Measurements from ENCODE around the gene PDE6G. TPM values are rescaled to one million over a fixed set of nuclear protein-coding genes. Genes with fewer than 3 reads are reported as not detected.
"Not testable (repeated sequence)": the region's sequence is repeated elsewhere in the genome, so short reads cannot be mapped to it uniquely, and the experiment has no call there.

PDE6G gene
- polyA plus RNA-seq, 5 donors: 4.1 to 9.0 (median 5.0) TPM

DNA sequence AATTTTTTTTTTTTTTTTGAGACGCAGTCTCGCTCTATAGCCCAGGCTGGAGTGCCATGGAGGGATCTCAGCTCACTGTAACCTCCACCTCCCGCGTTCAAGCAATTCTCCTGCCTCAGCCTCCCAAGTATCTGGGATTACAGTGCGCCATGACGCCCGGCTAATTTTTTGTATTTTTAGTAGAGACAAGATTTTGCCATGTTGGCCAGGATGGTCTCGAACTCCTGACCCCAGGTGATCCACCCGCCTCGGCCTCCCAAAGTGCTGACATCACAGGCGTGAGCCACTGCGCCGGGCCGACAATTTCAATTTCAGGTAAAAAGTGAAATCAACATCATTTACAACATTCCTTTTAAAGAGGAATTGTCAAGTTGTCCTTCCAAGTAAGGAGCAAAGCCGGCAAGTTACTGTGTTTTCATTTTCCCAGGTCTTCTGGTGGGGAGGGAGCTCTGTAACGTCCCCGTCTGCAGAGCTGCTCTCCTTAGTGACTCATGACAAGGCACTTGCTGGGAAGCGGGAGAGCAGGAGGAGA is 20.3 kb downstream of the PDE6G start:
- DNase-seq: no peak

- DNase-seq: no peak
Measured at GRCh38 chr17:81635431-81635830, 20.9 kb downstream of the PDE6G start.

- no peak for DNase-seq
Measured at GRCh38 chr17:81631482-81631881, 24.9 kb downstream of the PDE6G start.

GRCh38 chr17:81630274-81630673 is 26.1 kb downstream of the PDE6G start:
- DNase-seq: no peak

- peak; percentile 73 to 81 for DNase-seq
Measured at GRCh38 chr17:81621494-81622130, 34.7 kb downstream of the PDE6G start.

GRCh38 chr17:81618307-81618706 is 38.0 kb downstream of the PDE6G start:
- DNase-seq: not testable (repeated sequence)

GRCh38 chr17:81616877-81617276 is 39.5 kb downstream of the PDE6G start:
- no peak for DNase-seq

DNA sequence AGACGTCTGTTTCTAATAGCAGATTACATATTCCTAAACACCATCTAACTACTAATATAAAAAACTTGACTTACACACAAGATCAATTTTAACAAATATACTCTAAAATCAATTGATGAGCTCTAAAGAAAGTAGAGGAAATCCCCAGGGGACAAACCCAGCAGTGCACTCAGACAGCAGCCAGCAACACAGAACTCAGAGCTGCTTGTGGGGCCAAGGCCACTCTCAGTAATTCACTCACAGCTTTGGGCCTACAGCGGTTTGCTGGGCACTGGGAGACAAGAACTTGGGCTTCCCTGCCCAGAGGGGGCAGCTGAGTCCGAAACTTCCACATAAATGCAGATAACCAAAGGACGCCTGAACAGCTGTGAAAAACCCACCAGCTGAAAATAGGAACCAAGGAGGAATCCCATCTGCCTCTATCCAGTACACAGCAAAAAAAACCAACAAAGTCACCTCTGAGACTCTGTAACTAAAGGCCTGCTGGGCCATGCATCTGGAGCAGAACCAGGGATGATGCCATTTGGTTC is 40.9 kb downstream of the PDE6G start:
- DNase-seq: no peak

DNA sequence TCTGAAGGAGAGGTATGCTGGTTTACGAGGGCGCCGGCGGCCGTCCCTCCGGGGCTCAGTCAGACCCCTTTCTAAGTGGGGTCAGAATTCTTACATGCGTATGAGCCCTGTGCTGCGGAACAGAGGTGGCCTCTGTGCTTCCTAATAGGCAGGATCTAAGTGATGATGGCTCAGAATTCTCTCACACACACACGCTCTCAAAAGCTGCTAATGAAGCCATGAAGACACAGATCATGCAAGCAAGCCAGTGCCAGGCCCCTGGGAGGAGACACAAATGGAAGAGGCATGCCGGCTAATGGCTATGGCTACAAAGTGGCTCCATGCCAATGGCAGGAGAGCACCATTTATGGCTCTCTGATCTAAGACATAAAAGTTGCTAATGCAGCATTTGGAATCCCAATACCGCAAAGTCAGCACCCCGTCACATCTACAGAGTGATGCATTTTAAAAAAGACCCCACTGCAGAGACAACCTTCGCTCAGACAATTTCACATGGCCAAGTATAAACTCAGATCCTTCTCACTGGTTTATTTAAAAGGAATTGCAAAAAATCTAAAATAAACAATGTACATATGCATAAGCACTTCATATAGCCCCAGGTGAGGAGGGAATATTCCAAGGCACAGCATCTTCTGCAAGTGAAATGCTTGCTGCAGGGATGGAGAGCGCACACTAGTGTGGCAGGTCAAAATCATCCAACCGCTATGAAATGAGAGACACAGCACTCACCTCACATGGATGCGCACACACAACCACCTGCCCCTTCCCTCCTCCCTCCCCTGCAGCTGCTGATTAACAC is 44.0 kb downstream of the PDE6G start:
- no peak for DNase-seq

DNA sequence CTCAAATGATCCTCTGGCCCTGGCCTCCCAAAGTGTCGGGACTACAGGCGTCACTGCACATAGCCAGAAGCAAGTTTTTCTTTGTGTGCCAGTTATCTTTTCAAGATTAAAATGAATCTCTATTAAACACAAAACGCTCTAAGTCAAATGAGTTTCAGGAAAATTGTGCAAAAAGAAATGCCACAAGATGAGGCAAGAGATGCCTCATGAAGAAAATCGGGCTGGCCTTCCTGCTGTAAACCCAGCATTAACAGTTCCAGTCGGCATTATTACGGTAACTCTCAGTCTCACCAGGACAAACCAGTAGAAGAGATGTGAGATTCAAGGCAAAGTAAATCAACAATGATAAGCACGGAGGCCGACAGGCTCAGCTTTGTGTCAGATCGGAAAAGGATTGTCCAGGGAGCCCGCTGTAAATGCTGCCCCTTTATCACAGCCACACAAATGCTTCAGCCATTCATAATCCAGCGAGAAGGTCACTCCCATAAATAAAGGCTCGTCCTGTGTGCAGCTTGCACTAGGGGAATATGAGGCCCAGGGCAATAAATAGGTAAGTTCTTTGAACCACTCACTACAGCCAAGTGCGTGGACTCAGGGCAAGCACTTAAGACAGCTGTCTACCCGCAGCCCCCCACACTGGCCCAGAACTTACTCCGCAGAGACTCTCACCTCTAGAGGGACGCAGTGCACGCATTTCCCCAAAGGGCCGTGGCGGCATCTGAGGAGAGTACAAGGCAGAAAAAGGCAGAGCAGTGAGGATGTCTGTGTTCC is 46.6 kb downstream of the PDE6G start:
- no peak for DNase-seq

DNA sequence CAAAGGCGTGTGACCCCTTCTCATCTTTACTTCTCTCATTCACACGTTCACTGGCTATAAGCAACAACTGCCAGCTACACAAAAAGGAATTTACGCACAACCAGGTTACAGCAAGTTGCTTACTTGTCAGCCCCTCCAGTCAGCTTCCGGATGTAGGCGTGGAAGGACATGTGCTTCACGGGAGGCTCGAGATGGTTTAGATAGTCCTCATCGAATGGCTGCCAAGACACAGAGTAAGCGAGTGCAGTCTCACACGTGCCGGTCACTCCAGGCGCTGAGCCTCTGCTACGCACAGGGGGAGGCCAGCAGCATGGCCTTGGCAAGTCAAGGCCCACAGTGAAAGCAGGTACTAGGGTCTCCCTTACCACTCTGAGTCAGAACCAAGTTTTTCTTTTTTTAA is 47.7 kb downstream of the PDE6G start:
- DNase-seq: no peak

DNA sequence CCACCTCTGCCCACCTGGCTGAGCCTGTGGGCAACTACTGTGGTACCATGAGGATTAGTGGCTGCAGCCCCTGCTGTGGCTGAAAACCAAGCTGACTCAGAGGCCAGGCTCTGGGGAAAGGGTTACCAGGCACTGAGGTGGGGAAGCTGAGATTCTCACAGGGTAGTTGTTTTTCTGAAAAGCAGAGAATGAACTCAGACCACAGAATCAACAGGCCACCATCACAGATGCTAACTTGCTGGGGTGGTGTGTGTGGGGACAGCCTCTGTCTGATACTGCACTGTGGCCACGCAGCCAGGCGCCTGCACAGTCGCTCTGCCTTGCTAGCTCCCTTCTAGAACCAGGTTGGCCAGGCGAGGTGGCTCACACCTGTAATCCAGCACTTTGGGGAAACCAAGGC is 48.3 kb downstream of the PDE6G start:
- no peak for DNase-seq

GRCh38 chr17:81607431-81607830 is 48.9 kb downstream of the PDE6G start:
- no peak for DNase-seq

GRCh38 chr17:81603846-81604610 is 52.3 kb downstream of the PDE6G start:
- DNase-seq: no peak

DNA sequence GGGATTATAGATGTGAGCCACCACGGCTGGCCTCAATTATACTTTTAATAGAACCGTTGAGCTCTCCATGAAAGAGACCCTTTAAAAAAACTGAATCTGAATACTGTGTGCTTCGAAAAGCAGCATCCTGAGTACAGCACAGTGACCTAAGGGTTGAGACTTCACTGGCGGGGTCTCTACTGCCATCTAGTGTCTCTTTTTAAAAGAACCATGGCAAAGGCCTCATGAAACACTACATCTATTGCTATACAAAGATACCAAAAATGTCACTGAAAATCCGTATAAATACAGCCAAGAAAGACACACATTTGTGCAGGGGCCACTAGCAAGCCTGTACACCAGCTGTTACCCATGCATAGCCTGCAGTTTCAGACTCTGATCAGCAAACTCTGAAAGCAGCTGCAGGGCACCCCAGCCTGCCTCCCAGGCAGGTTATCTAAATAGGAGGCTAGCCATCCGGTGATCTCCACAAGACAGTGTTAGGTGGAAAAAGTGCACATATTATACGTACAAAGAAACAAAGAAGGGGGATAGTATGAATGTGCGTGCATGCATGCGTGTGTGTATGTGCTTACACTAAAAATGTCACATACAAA is 54.7 kb downstream of the PDE6G start:
- DNase-seq: peak; percentile 45 to 67

Other genes starting within 250 kb of the PDE6G start
- gene ACTG1, start 143.7 kb downstream of the PDE6G start, polyA plus RNA-seq (ENCODE audit: insufficient read depth in 1 of 5, insufficient read length in 5 of 5, low replicate concordance in 1 of 5): 1,000 to 10,000 TPM; 2,069 to 3,045 (median 2,504) TPM
- gene FSCN2, start 128.2 kb downstream of the PDE6G start, polyA plus RNA-seq (ENCODE audit: insufficient read depth in 1 of 5, insufficient read length in 5 of 5, low replicate concordance in 1 of 5): 1 to 10 TPM in 3 of 5 donors, under 1 TPM in 2; 0.76 to 2.7 (median 1.3) TPM
- 10 to 100 TPM; 16.7 to 37.6 (median 29.3) TPM for gene FAAP100, start 104.2 kb downstream of the PDE6G start, polyA plus RNA-seq (ENCODE audit: insufficient read depth in 1 of 5, insufficient read length in 5 of 5, low replicate concordance in 1 of 5)
- 10 to 100 TPM; 42.5 to 62.6 (median 53.3) TPM for gene NPLOC4, start 19.4 kb downstream of the PDE6G start, polyA plus RNA-seq (ENCODE audit: insufficient read depth in 1 of 5, insufficient read length in 5 of 5, low replicate concordance in 1 of 5)
- gene TSPAN10, start 19.3 kb downstream of the PDE6G start, polyA plus RNA-seq (ENCODE audit: insufficient read depth in 1 of 5, insufficient read length in 5 of 5, low replicate concordance in 1 of 5): 1 to 10 TPM; 3.1 to 7.5 (median 3.7) TPM
- 10 to 100 TPM in 4 of 5 donors, 1 to 10 TPM in 1; 8.8 to 18.2 (median 11.0) TPM for gene OXLD1, start 10.1 kb upstream of the PDE6G start, polyA plus RNA-seq (ENCODE audit: insufficient read depth in 1 of 5, insufficient read length in 5 of 5, low replicate concordance in 1 of 5)
- gene CCDC137, start 10.2 kb upstream of the PDE6G start, polyA plus RNA-seq (ENCODE audit: insufficient read depth in 1 of 5, insufficient read length in 5 of 5, low replicate concordance in 1 of 5): 10 to 100 TPM; 13.8 to 19.4 (median 14.0) TPM
- gene ARL16, start 27.3 kb upstream of the PDE6G start, polyA plus RNA-seq (ENCODE audit: insufficient read depth in 1 of 5, insufficient read length in 5 of 5, low replicate concordance in 1 of 5): 10 to 100 TPM; 38.7 to 53.2 (median 45.5) TPM
- 10 to 100 TPM; 76.4 to 92.3 (median 82.1) TPM for gene HGS, start 27.5 kb upstream of the PDE6G start, polyA plus RNA-seq (ENCODE audit: insufficient read depth in 1 of 5, insufficient read length in 5 of 5, low replicate concordance in 1 of 5)
- 10 to 100 TPM; 23.5 to 52.8 (median 28.3) TPM for gene MRPL12, start 46.8 kb upstream of the PDE6G start, polyA plus RNA-seq (ENCODE audit: insufficient read depth in 1 of 5, insufficient read length in 5 of 5, low replicate concordance in 1 of 5)
- gene SLC25A10, start 55.7 kb upstream of the PDE6G start, polyA plus RNA-seq (ENCODE audit: insufficient read depth in 1 of 5, insufficient read length in 5 of 5, low replicate concordance in 1 of 5): 10 to 100 TPM in 1 of 5 donors, 1 to 10 TPM in 4; 5.4 to 12.7 (median 9.5) TPM
- gene GCGR, start 147.6 kb upstream of the PDE6G start, polyA plus RNA-seq (ENCODE audit: insufficient read depth in 1 of 5, insufficient read length in 5 of 5, low replicate concordance in 1 of 5): under 1 TPM in 4 of 5 donors, not detected in 1; 0.08 to 0.42 (median 0.20) TPM
- gene MCRIP1, start 176.7 kb upstream of the PDE6G start, polyA plus RNA-seq (ENCODE audit: insufficient read depth in 1 of 5, insufficient read length in 5 of 5, low replicate concordance in 1 of 5): 100 to 1,000 TPM in 1 of 5 donors, 10 to 100 TPM in 4; 53.6 to 144 (median 89.4) TPM
- 1 to 10 TPM in 1 of 5 donors, under 1 TPM in 4; 0.11 to 1.7 (median 0.15) TPM for gene PPP1R27, start 178.5 kb upstream of the PDE6G start, polyA plus RNA-seq (ENCODE audit: insufficient read depth in 1 of 5, insufficient read length in 5 of 5, low replicate concordance in 1 of 5)
- 100 to 1,000 TPM; 405 to 645 (median 548) TPM for gene P4HB, start 204.0 kb upstream of the PDE6G start, polyA plus RNA-seq (ENCODE audit: insufficient read depth in 1 of 5, insufficient read length in 5 of 5, low replicate concordance in 1 of 5)
- gene ARHGDIA, start 214.8 kb upstream of the PDE6G start, polyA plus RNA-seq (ENCODE audit: insufficient read depth in 1 of 5, insufficient read length in 5 of 5, low replicate concordance in 1 of 5): 100 to 1,000 TPM; 109 to 300 (median 150) TPM
- 100 to 1,000 TPM in 1 of 5 donors, 10 to 100 TPM in 4; 65.2 to 102 (median 69.9) TPM for gene ALYREF, start 235.0 kb upstream of the PDE6G start, polyA plus RNA-seq (ENCODE audit: insufficient read depth in 1 of 5, insufficient read length in 5 of 5, low replicate concordance in 1 of 5)
- 100 to 1,000 TPM in 1 of 5 donors, 10 to 100 TPM in 4; 58.1 to 139 (median 77.9) TPM for gene ANAPC11, start 235.2 kb upstream of the PDE6G start, polyA plus RNA-seq (ENCODE audit: insufficient read depth in 1 of 5, insufficient read length in 5 of 5, low replicate concordance in 1 of 5)
- gene NPB, start 245.7 kb upstream of the PDE6G start, polyA plus RNA-seq (ENCODE audit: insufficient read depth in 1 of 5, insufficient read length in 5 of 5, low replicate concordance in 1 of 5): 1 to 10 TPM in 4 of 5 donors, under 1 TPM in 1; 0.85 to 1.4 (median 1.3) TPM

Measured in right lung (tissue), 5 donors.